HG02970 (cell line): ENCODE data around the gene OR2T8.
A peak's percentile ranks its signal among the peaks of the same experiment; 100 is the strongest.

Experiments
- ATAC-seq: cut with Tn5 transposase; IDR thresholded peaks from one replicate; pipeline ENCODE4 v1.9.1; 2021; ENCODE audit warnings: mild to moderate bottlenecking, moderate library complexity, moderate number of reproducible peaks; ENCODE audit not compliant: unreplicated experiment, low FRiP score

Gene OR2T8

GRCh38 chr1:247919952-247920351 lies at the start of gene OR2T8:
Gene OR2T8, plus strand, starts transcription at chr1:247920252. Its CDS starts 766 bp downstream, at chr1:247921018.
- ATAC-seq: no peak

- no peak for ATAC-seq
Measured at GRCh38 chr1:247883346-247883745, 36.7 kb upstream of the OR2T8 start.

- no peak for ATAC-seq
Measured at GRCh38 chr1:247884797-247885413, 35.1 kb upstream of the OR2T8 start.

GRCh38 chr1:247895163-247895637 lies 24.9 kb upstream of the OR2T8 start, which contains the start of gene OR2W3:
Gene OR2W3, plus strand, starts transcription at chr1:247895587. Its CDS starts 0 bp downstream, at chr1:247895587.
- no peak for ATAC-seq

- ATAC-seq: no peak
Measured at GRCh38 chr1:247895976-247896375, 24.1 kb upstream of the OR2T8 start.

- ATAC-seq: no peak
Measured at GRCh38 chr1:247904122-247904521, 15.9 kb upstream of the OR2T8 start.

- ATAC-seq: no peak
Measured at GRCh38 chr1:247905181-247905580, 14.9 kb upstream of the OR2T8 start.

- ATAC-seq: no peak
Measured at GRCh38 chr1:247905910-247906503, 14.0 kb upstream of the OR2T8 start.

GRCh38 chr1:247906504-247907047 lies 13.5 kb upstream of the OR2T8 start:
- ATAC-seq: no peak

GRCh38 chr1:247908766-247909165 lies 11.3 kb upstream of the OR2T8 start:
- ATAC-seq: no peak

- ATAC-seq: no peak
Measured at GRCh38 chr1:247913786-247914185, 6.3 kb upstream of the OR2T8 start.

- no peak for ATAC-seq
Measured at GRCh38 chr1:247914941-247915662, 5.0 kb upstream of the OR2T8 start.

- no peak for ATAC-seq
Measured at GRCh38 chr1:247923941-247924340, 3.9 kb downstream of the OR2T8 start.

- ATAC-seq: no peak
Measured at GRCh38 chr1:247924868-247925267, 4.8 kb downstream of the OR2T8 start, which contains the start of gene OR2AJ1. Gene OR2AJ1, plus strand, starts transcription at chr1:247924889. Its CDS starts 8,880 bp downstream, at chr1:247933769.

- ATAC-seq: no peak
Measured at GRCh38 chr1:247933989-247934388, 13.9 kb downstream of the OR2T8 start.

GRCh38 chr1:247935781-247936180 lies 15.7 kb downstream of the OR2T8 start:
- no peak for ATAC-seq

- no peak for ATAC-seq
Measured at GRCh38 chr1:247936415-247936814, 16.4 kb downstream of the OR2T8 start.

- ATAC-seq: peak; percentile 100
Measured at GRCh38 chr1:247936965-247937734, 17.1 kb downstream of the OR2T8 start.

- ATAC-seq: no peak
Measured at GRCh38 chr1:247942624-247943023, 22.6 kb downstream of the OR2T8 start.

GRCh38 chr1:247948558-247948957 lies 28.5 kb downstream of the OR2T8 start, which contains the start of gene OR2L8:
Gene OR2L8, plus strand, starts transcription at chr1:247948858. Its CDS starts 0 bp downstream, at chr1:247948858.
- no peak for ATAC-seq
